Parathyroid adenoma (tissue), 2 donors: ENCODE data around the gene ARAP3.
A peak's percentile ranks its signal among the peaks of the same experiment; 100 is the strongest.

Experiments used
- H2AFZ ChIP-seq: fragments of 300-600 bp; sonication (generic); one replicate; pipeline ENCODE4 v1.7.0; 2017; ENCODE audit warnings: antibody characterized with exemption, mild to moderate bottlenecking
- H3K27ac ChIP-seq: fragments of 300-600 bp; sonication (generic); one replicate; pipeline ENCODE4 v1.7.0; 2017
- H3K27me3 ChIP-seq: fragments of 300-600 bp; sonication (generic); one replicate; pipeline ENCODE4 v1.7.0; 2017; ENCODE audit warnings: low read length; ENCODE audit not compliant: control insufficient read depth, insufficient read depth
- H3K36me3 ChIP-seq: fragments of 300-600 bp; sonication (generic); one replicate; pipeline ENCODE4 v1.7.0; 2017; ENCODE audit warnings: low read length; ENCODE audit not compliant: control insufficient read depth, insufficient read depth
- H3K4me1 ChIP-seq: fragments of 300-600 bp; sonication (generic); one replicate; pipeline ENCODE4 v1.7.0; 2017; ENCODE audit warnings: control low read depth
- H3K4me2 ChIP-seq: fragments of 300-600 bp; sonication (generic); one replicate; pipeline ENCODE4 v1.7.0; 2017; ENCODE audit warnings: low read length
- H3K4me3 ChIP-seq: fragments of 300-600 bp; sonication (generic); one replicate; pipeline ENCODE4 v1.7.0; 2017; ENCODE audit warnings: low read depth, low read length
- H3K79me2 ChIP-seq: fragments of 300-600 bp; sonication (generic); one replicate; pipeline ENCODE4 v1.7.0; 2017; ENCODE audit warnings: control low read depth
- H3K9ac ChIP-seq: fragments of 300-600 bp; sonication (generic); one replicate; pipeline ENCODE4 v1.7.0; 2017; ENCODE audit warnings: mild to moderate bottlenecking
- H3K9me3 ChIP-seq: fragments of 300-600 bp; sonication (generic); one replicate; pipeline ENCODE4 v1.7.0; 2017; ENCODE audit warnings: low read length; ENCODE audit not compliant: control insufficient read depth
- CTCF ChIP-seq: fragments of 300-600 bp; sonication (generic); IDR thresholded peaks from one replicate; pipeline ENCODE4 v1.7.0; 2017; ENCODE audit warnings: antibody characterized with exemption, mild to moderate bottlenecking
- donor health status: primary hyperparathyroidism.

Gene ARAP3

GRCh38 chr5:141628175-141628788 lies 53.7 kb downstream of the ARAP3 start:
- H3K9ac ChIP-seq, result no peak overlapping the region
- no peaks in the 10 kb centered on the region for H3K9me3 ChIP-seq
- H3K36me3 ChIP-seq, result no peaks in the 10 kb centered on the region
- no peak overlapping the region for H3K4me3 ChIP-seq
- TF ChIP-seq CTCF, result no peak
- no peak overlapping the region for H2AFZ ChIP-seq
- no peaks in the 10 kb centered on the region for H3K27me3 ChIP-seq
- no peak overlapping the region for H3K4me2 ChIP-seq
- H3K4me1 ChIP-seq, result peaks cover 18% of the 10 kb centered on the region
- peaks cover 4% of the 10 kb centered on the region for H3K79me2 ChIP-seq
- no peak overlapping the region for H3K27ac ChIP-seq

GRCh38 chr5:141623611-141624010 lies 58.4 kb downstream of the ARAP3 start:
- TF ChIP-seq CTCF, result no peak
- Histone ChIP-seq H3K4me1 (peaks cover 18% of the 10 kb centered on the region), H3K27ac (no peak overlapping the region), H3K4me3 (no peak overlapping the region), H3K9me3 (no peaks in the 10 kb centered on the region), H3K36me3 (no peaks in the 10 kb centered on the region), H2AFZ (no peak overlapping the region), H3K27me3 (no peaks in the 10 kb centered on the region), H3K4me2 (no peak overlapping the region), H3K79me2 (no peaks in the 10 kb centered on the region), H3K9ac (no peak overlapping the region)

- Histone ChIP-seq H3K36me3 (no peaks in the 10 kb centered on the region), H3K27ac (no peak overlapping the region)
These were observed 58.8 kb downstream of the ARAP3 start for GRCh38 chr5:141623186-141623585.

GRCh38 chr5:141618804-141619554 lies 63.1 kb downstream of the ARAP3 start, which contains the start of gene DIAPH1:
Gene DIAPH1, minus strand, starts transcription at chr5:141619000. Its CDS starts 86 bp downstream, at chr5:141618914.
- peak within 1 kb of the TSS; percentile 82 for H3K27ac ChIP-seq
- H3K4me1 ChIP-seq, result peaks cover 14% of the 10 kb centered on the region

More at GRCh38 chr5:141623186-141623585, 58.8 kb downstream of the ARAP3 start:
- Histone ChIP-seq H2AFZ (no peak overlapping the region), H3K4me1 (peaks cover 18% of the 10 kb centered on the region), H3K4me3 (no peak overlapping the region), H3K4me2 (no peak overlapping the region), H3K9ac (no peak overlapping the region), H3K27me3 (no peaks in the 10 kb centered on the region), H3K9me3 (no peaks in the 10 kb centered on the region), H3K79me2 (no peaks in the 10 kb centered on the region)
- no peak for TF ChIP-seq CTCF

More at GRCh38 chr5:141618804-141619554, 63.1 kb downstream of the ARAP3 start, which contains the start of gene DIAPH1:
- Histone ChIP-seq H3K36me3 (no peaks in the 10 kb centered on the region), H3K27me3 (no peaks in the 10 kb centered on the region), H3K4me3 (peak within 1 kb of the TSS; percentile 90), H2AFZ (peak within 1 kb of the TSS; percentile 84), H3K9ac (peak within 1 kb of the TSS; percentile 79), H3K79me2 (peaks cover 6% of the 10 kb centered on the region), H3K4me2 (peak within 1 kb of the TSS; percentile 86), H3K9me3 (no peaks in the 10 kb centered on the region)
- peak; percentile 100 for TF ChIP-seq CTCF
